GM18907 (cell line): ENCODE results near the gene DNAJB1.
"Not testable (repeated sequence)": the region's sequence is repeated elsewhere in the genome, so short reads cannot be mapped to it uniquely, and the experiment has no call there.

ENCODE experiments used
- ATAC-seq: cut with Tn5 transposase; IDR thresholded peaks from one replicate; pipeline ENCODE4 v1.9.1; 2021; ENCODE audit warnings: mild to moderate bottlenecking, moderate library complexity; ENCODE audit not compliant: unreplicated experiment

DNAJB1 gene

GRCh38 chr19:14517840-14518505 lies at the start of gene DNAJB1:
Gene DNAJB1 (minus strand): TSS chr19:14518397. CDS start chr19:14518349, 48 bp downstream.
- ATAC-seq, result peak; percentile 69

DNA sequence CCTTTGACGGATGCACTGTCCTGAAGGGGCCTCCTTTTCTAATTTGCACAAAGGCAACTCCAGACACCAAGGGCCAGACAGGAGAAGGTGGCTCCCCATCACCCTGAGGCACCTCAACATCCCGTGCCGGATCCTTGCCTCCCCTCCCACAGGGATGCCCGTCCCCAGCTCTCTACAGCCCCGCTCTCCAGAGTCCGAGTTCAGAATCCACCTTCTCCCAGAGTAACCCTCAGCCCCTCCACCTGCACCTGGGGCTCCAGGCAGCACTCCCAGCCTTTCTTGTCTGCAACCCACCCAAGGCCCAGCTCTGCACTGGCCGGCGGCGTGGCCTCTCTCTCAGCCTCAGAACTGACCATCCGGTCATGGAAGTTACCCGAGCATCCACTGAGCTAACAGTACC lies 48.9 kb upstream of the DNAJB1 start:
- no peak for ATAC-seq

DNA sequence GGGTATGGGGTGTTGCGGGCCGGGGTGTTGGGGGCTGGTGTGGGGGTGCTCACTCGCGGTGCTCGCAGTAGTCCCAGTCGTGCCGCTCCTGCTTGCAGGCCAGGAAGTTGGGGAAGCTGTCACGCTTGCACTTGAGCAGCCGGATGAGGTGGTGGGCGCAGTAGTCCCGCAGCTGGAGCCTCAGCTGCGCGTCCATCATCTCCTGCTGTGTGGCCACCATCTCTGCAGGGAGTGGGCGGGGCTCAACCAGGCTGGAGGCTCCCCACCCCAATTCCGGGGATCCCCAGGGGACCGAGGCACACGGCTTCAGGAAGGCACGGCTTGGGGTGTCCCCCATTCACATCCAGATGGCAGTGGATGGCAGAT lies 48.5 kb upstream of the DNAJB1 start:
- ATAC-seq, result no peak

DNA sequence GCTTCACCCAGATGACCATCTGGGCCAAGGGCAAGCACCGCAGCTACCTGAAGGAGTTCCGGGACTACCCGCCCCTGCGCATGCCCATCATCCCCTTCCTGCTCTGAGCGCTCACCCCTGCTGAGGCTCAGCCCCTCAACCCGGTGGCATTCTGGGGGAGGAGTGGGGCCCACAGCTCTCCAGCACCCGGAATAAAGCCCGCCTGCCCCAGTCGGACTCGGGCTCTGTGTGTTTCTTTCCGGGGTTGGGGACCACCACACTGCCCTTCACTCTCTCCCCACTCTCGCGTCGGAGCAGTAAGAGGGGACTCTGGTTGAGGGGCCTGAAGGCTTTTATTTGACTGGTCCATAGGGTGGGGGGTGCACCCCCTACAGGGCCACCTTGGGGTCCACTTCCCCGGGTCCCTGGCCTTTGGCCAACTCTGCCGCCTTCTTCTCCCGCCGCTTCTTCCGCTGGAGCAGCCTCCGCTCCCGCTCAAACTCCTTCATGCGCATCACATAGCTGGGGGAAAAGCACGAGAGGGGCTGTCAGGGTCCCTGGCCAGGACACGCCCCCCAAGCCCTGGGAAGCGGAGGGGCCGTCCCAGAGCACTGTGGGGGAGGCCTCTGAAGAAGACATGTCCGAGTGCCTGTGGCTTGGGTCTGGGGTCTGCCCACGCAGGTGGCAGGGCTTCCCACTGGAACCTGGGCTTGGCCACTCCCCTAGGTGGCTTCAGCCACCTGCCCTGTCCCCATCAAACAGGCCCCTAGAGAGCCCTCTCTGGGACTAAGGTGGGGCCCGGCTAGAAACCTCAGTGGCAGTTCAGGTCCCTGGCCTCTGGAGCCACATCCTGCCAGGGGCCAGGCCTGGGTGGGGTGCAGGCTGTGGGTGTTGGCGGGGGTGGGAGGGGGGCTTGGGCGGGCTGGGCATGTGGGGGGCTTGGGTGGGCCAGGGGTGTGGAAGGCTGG lies 47.8 kb upstream of the DNAJB1 start:
- no peak for ATAC-seq

DNA sequence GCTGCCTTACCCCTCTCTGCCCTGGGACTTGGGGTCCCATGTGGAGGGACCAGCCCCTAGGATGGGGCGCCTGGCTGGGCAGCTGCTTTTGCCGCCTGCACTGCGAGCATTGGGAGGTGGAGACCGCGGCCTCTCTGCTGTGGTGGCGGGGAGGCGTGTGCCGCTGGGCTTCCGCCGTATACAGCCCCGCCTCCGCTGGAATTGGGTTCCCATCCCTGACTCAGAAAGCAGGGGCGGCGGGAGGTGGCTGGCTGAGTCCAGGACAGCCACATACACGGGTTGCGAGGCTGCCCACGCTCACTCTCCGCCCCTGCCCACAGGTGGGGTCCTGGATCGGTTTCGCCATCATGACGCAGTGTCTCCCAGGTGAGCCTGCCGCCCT lies 47.1 kb upstream of the DNAJB1 start:
- no peak for ATAC-seq

DNA sequence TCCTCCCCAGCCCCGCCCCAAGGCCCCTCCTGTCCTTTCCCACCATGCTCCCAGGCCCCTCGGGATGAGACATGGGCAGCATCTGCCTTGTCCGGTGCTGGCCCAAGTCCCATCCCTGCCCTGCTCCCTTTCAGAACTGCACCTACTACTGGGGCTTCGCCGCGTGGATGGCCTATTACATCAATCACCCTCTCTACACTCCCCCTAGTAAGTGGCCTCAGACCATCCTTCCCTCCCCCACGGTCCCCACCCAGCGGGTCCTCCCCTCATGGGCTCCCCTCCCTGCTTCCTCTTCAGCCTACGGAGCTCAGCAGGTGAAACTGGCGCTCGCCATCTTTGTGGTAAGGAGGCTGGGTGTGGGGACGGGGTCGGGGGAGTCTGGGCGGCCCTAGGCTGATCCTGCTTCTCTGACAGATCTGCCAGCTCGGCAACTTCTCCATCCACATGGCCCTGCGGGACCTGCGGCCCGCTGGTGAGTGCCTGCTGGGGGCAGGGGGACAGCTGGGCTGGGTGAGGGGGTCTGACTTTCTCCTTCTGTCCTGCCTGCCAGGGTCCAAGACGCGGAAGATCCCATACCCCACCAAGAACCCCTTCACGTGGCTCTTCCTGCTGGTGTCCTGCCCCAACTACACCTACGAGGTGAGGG lies 46.6 kb upstream of the DNAJB1 start:
- ATAC-seq, result not testable (repeated sequence)

DNA sequence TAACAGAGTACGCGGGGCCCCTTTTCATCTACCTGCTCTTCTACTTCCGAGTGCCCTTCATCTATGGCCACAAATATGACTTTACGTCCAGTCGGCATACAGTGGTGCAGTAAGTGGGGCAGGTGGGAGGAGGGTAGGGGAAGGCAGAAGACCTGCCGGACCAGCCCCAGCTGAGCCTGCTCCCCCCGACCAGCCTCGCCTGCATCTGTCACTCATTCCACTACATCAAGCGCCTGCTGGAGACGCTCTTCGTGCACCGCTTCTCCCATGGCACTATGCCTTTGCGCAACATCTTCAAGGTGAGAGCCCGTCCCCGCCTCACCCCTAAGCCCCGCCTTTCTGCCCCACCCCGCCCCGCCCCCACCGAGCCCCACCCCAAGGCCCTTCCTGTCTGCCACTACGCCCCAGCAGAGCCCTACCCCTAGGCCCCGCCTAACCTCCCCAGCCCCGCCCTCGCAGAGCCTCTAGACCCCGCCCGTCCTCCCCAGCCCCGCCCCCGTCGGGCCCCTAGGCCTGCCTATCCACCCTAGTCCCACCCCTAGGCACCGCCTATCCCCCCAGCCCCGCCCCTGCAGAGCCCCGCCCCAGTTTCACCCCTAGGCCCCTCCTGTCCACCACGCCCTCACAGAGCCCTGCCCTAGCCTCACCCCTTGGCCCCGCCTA lies 45.9 kb upstream of the DNAJB1 start:
- ATAC-seq, result no peak

- ATAC-seq, result no peak
Observed at GRCh38 chr19:14563590-14563926, 45.4 kb upstream of the DNAJB1 start.

- ATAC-seq, result no peak
Observed at GRCh38 chr19:14562660-14563589, 44.7 kb upstream of the DNAJB1 start.

- no peak for ATAC-seq
Observed at GRCh38 chr19:14561847-14562351, 43.7 kb upstream of the DNAJB1 start.

DNA sequence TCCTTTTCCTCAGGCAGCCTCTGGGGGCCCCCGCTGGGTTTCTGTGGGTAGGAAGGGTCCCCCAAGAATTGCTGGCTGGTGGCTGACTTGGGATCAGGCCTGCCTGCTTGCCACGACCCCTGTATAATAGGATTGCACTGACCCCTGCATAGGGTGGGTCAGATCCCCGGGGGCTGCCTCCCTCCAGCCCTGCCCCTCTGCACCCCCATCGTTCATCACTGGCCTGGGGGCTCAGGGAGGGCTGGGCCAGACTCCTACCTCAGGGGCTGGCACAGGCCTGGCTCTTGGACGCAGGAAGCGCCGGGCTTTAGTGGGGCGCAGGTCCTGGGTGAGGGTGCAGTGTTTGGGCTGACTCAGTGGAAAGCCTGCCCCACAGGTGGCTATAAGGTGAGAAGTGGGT lies 43.1 kb upstream of the DNAJB1 start:
- ATAC-seq, result no peak

GRCh38 chr19:14560776-14561108 lies 42.5 kb upstream of the DNAJB1 start:
- no peak for ATAC-seq

DNA sequence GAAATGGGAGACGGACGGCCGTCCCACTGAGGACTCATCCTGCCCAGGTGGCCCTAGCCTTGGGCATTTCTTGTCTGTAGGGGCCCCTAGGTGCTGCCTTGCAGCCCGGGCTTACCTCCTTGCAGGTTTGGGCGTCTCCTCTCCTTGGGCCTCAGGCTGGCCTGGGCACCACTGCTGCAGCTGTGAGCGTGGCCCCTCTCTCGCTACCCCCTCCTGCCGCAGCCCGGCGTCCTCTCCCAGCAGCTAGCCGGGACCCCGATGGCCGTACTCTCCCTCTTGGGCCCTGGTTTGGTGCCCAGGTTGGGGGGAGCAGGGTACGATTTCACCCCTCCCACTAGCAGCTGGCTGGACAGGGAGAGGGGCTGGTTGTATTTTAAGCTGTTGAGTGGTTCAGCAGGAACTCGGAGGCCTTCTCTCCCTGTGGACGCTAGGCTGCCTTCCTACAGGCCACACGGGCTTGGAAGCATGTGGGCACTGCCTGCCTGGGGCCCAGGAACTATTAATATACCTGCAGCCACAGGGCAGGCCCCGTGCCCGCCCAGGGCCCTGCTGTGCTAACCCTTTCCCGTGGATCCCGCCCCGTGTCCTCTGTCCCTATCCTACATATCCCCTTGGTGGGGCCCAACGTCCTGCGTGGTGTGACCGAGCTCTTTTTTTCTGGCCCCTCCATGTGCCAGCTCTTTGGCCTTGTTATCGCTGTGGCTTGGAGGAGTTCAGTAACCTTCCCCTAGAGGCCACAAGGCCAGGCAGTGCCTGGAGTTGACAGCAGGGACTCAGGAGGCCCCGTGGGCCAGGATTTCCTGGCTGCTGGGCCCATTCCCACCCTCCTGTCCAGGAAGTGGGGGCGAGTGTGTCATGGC lies 41.9 kb upstream of the DNAJB1 start:
- ATAC-seq, result no peak

DNA sequence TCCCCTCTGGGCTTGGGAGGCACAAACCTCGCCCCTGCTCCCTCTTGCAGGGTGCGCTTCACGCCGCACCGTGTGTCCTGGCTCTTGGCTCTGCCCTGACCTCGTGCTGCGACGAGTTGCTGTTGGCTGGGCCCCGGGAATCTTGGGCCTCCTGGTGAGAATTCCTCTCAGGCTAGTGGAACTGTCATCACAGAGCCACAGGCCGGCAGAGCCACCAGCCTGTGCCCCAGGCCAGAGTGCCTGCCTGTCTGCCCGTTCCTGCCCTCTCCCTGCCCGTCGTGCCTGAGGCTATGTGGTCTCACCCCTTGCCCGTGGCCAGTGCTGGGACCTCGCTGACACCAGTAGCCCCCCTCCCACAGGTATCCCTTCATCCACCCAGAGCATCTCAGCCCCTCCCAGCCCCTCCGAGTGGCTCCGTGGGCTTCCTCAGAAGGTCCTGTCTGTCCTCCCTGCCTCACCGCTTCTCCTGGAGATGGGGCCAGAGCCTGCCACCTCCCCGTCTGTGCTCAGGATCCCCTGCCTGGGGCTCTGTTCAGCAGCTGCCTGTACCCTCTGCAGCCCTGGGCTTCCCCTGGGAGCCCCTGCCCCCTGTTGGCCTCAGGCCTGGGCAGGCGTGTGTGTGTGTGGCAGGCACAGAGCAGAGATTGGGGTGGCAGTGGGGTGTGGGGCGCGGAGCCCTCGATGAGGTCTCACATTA lies 40.3 kb upstream of the DNAJB1 start:
- ATAC-seq, result no peak

DNA sequence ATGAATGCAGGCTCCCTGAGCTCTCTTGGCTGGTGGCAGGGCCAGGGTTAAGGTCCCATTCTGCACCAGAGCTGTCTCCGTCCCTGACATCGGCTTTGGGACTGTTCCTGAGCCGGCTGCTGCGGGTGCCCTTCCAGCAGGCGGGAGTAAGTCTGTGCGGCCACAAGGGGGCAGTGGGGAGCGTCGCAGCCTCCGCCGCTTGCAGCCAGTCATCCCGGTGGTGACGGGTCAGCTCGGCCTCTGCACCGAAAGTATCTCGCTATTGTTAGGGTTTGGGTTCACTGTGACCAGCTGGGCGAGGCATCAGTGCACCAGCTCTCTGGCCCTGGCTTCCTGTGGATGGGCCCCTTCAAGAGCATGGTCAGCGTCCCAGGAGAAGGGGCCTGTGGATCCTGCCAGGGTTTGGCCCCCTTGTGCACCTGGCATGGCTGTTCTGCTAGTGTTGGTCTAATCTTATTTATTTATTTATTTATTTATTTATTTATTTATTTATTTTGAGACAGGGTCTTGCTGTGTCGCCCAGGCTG lies 38.5 kb upstream of the DNAJB1 start:
- ATAC-seq, result no peak

DNA sequence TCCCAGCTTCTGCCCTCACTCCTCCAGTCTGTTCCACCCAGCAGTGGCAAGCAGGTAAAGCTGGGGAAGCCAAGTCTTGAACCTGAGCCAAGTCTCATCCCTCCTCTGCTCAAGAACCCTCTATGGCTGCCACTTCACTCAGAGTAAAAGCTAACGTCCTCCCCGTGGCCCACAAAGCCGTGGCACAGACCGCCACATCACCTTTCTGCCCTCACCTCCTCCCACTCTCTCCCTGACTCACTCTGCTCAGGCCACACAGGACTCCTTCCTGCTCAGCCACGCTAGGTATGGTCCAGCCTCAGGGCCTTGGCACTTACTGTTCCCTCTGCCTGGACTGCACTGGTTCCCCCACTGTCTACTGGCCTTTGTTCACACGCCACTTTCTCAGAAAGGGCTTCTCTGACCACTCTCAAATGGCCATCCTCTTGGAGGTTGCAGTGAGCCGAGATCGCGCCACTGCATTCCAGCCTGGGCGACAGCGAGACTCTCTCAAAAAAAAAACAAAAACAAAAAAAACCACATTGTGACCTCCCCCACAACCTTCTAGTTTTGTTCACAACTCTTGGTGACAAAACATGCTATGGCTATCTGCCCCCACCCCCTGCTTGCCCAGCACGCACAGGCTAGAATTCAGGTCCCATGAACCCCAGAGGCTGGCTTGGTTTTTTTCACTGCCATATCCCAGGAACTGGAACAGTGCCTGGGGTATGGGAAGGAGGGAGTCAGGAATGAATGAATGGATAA lies 37.9 kb upstream of the DNAJB1 start:
- ATAC-seq, result no peak

DNA sequence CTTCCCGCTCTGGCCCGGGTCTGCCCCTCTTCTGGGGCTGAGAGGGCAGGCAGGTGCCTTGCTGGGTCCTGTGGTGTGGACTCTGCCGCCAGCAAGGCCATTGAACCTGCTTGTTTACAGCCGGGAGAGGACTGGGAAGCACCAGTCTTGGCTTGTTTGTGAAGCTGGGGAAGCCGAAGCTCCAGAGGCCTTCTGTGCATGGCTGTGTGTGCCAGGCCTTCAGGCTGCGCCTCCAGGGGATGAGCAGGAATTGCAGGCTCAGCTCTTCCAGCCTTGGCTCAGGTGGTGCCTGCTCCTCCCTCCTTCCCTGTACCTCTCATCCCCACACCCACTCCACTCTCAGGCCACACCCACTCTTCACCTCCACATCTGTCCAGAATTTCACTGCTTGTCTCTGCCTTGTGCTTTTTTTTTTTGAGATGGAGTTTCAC lies 36.2 kb upstream of the DNAJB1 start:
- ATAC-seq, result no peak

GRCh38 chr19:14553939-14554243 lies 35.7 kb upstream of the DNAJB1 start:
- ATAC-seq, result no peak
